ENCODE results near the gene TNIK.

TNIK gene

DNA sequence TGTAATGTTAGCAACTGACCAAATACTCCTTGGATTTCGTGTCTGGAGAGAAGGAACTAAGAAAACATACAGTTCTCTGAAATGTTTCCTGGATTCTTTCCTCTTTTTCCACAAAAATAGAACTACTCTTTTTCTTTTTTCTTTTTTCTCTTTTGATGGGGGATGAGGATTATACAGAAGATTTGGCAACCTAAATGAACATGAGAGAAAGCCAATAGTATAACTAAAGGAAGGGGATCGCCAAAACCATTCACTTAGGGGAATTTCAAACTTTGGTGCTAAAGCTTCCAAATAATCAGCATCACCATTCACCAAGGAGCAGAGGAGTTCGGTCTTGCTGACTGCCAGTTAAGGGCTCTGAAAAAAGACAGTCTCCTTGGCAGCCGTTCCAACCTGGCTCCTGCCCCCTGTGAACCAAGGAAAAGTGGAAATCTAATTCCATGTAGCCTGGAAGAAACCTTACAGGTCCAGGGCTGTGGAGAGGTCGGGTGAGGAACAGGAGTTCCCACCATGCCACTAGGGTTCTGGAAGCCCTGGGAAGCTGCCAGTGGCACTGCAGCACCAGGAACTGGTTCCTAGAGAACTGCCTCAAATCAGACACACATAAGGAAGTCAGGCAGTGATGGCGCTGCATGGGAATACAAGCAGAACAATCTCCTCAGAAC is 176.9 kb downstream of the TNIK start:
- no peak for DNase-seq (ENCODE audit: low read depth in 3 of 3)

DNA sequence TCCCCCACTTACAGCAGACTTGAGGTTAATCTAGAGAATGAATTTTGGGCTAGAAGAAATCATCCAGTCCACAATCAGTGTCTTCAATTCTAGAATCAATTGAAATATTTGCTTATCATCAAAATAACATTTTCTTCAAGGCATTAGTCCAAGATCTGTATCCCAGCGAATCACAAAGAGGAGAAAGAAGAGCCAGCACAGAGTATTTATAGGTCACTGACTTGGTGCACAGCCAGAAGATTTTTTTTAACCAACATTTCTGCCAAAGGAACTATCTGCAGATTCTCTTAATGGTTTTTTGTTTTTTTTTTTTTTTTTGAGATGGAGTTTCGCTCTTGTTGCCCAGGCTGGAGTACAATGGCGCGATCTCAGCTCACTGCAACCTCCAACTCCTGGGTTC is 178.2 kb downstream of the TNIK start:
- no peak for DNase-seq (ENCODE audit: low read depth in 3 of 3)

DNA sequence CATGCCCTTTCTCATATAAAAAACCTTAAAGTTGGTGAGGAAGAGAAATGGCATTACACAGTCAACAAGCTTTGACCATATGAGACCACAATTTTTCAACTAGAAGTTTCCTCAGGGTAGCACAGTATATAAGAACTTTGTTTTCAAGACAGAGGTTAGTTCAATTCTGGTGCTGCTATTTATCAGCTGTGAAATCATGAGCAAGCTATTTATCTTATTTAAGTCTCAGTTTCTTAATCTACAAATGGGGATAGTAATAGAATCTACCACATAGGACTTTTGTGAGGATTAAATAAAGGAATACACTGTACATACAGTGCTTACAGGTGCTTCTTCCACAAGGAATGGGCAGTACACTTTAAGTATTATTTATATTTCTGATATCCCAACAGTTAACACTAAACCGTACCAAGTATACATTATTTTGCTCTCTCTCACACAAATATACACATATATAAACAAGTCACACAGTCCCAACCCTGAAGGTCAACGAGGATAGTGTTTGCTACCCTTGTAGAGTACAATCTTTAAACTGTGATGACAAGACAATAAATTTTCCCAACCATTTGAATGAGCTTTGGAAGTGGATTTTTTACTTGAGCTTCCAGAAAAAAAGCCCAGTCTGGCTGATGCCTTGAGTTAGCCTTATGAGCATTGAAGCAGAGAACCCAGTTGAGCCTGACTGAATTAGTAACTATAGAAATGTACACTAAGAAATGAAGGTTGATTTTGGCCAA is 178.8 kb downstream of the TNIK start:
- DNase-seq (ENCODE audit: low read depth in 3 of 3) = no peak

DNA sequence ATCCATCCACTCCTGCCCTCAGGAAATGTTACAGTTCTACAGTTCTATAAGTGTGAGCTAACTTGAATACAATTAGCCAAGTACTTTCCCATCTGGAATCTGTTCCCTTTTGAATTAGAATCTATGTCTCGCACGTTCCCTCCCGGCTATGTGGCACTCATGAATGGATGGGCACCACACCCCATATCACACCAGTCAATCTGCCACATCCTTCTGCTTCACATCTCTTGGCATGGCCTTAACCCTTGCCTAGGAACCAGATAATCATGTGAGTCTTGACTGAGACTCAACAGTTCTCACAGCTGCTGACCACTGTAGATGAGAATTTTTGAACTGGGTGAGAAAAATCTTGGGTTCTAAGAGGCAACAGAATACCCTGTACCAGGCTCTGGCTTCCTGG is 180.2 kb downstream of the TNIK start:
- DNase-seq (ENCODE audit: low read depth in 3 of 3) = no peak

DNA sequence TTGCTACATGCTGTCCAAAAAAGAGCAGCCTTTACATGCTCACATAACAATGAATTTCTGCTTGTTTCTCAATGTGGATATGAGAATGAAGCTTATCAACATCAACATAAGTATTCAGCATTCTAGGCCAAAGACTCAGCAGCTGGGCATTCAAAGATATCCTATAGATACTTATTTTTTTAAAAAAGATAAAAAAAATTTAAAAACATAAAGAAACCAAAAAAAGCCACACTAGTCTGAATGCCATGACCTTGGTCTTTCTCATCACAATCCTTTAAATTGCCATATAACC is 182.0 kb downstream of the TNIK start:
- DNase-seq (ENCODE audit: low read depth in 3 of 3) = no peak

DNA sequence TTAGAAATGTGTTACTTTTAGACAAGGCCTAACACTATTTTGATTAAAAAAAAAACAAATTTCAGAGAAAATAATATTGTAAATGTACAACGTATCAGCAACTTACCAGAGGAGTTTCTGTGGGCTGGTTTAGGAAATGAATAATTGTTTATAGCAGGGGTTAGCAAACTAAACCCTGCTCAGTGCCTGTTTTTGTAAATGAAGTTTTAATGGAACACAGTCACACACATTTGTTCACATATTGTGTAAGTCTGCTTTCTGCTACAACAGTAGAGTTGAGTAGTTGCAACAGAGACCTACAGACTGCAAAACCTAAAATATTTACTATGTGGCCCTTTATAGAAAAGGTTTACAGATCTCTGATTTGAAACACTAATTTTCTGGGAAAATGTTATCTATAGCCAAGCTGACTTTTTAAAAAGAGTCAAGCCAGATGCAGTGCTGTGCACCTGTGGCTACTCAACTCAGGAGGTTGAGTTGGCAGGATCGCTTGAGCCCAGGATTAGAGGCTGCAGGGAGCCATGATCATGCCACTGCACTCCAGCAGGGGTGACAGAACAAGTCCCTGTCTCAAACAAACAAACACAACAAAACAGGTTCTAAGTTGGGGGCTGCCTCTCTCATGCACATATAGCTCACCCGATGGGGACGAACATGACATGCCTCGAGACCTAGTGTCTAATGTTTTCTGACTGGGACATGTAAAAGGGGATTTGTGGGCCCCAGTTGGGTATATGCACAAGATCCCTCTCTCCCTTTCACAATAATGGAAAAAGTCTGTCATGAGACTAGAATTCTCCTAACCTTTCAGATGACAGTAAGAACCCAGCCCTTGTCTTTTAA is 182.5 kb downstream of the TNIK start:
- no peak for DNase-seq (ENCODE audit: low read depth in 3 of 3)

DNA sequence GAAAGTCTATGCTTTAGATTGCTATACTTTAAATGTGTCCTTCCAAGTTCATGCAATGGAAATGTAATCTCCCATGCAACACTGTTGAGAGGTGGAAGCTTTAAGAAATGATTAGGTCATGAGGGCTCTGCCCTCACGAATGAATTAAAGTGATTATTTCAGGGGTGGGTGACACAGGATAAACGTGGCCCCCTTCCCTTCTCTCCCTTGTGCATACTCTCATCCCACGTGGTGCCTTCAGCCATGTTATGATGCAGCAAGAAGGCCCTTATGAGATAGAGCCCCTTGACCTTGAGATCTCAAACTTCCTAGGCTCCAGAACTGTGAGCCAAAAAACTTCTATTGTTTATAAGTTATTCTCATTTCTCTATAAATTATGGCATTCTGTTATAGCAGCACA is 183.3 kb downstream of the TNIK start:
- DNase-seq (ENCODE audit: low read depth in 3 of 3) = no peak

DNA sequence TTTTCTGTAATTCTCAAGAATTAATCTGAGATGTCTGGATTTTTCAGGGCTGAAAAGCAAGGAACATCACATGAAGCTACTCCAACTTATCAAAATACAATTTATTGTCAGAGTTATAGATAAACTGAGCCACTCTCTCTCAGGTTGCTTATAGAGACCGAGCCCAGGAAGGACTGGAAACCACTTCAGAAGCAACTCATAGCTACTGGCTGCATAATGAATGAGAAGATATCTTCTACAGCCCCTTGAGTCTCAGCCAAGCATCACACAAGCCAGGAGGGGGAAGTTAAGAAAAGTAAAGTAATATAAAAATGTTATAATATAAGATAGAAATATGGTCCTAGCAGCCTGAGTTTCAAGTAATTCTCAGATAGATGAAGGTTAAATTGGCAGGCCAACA is 186.0 kb downstream of the TNIK start:
- no peak for DNase-seq (ENCODE audit: low read depth in 3 of 3)

DNA sequence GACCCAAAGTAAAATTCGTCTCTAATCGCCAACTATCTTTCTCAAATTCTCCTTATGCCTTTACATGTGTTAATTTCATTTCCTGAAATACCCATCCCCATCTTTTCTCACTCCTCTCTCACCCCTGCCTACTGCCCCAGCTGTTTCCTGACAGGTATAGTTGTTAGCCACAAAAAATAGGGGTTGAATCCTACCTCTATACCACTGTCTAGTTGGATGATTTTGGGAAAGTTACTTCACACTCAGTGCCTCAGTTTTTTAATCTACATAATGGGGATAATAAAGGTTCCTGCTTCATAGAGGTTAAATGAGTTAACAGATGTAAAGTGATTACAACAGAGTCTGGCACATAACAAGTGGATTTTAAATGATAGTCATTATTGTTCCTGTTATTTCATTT is 189.7 kb downstream of the TNIK start:
- no peak for DNase-seq (ENCODE audit: low read depth in 3 of 3)

DNA sequence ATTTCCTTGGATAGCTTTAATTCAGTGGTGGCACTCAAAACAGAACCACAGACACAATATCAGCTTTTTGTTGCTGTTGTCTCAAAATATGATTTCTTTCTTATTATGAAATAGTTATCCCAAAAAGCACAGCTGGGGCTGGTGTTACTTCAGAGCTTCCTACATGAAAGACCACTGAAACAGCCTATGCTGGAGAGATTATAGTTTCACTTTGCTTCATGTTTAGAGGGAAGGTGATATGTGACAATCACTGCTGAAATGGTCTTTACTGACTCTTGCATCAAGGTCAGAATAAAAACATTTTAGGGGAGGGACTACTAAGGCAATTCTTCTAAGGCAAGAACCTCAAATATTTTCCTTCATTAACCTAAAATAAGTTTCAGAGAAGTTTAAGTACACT is 190.7 kb downstream of the TNIK start:
- no peak for DNase-seq (ENCODE audit: low read depth in 3 of 3)

DNA sequence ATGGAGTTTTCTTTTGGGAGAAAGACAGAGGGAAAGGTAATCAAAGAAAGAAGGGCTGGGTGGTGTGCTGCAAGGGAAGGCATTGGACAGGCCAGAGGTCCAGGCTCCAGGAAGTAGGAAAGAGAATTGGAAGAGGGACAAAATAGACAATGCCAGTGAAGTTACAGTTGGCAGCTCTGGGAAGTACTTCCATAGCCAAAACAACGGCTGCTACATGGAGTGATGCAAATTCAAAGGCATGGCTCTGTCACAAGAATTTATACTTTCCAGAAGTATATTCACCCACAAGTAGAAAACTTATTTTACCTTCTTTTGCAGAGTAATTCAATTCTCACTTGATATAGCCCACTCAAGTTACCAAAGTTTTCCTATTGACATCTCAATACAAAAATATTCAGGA is 191.5 kb downstream of the TNIK start:
- DNase-seq (ENCODE audit: low read depth in 3 of 3) = no peak

DNA sequence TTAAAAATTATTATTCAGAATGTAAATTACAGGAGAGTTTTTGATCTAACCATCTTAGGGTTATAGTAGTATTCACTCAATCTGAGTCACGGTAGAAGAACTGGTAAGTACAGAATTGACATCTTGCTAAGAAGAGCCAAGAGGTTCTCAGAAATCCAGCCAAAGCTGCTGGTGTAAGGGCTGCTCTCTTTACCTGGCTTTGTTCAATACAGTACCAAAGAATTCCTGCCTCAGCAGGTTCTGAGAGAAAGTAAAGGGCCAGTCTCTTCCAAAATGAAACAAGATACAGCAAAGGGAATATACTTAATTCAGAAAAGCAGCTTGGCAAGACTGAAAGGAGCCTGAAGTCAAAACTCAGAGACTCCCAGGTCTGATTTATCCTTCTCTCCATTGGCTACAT is 193.1 kb downstream of the TNIK start:
- DNase-seq (ENCODE audit: low read depth in 3 of 3) = no peak

DNA sequence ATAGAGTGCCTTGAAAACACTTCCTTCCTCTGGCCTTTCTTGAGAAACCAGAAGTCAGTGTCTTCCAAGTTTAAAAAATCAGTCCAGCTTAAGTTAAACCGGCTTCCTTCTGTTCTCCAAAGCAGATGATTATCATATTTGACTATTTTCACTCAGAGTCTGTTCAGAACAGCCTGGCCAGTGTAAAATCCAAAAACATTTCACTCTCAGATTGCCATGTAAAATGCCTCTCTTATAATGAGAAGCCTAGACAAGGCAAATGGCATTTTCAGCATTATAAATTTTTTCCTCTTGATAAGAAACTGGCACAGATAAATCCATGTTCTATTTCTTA is 193.5 kb downstream of the TNIK start:
- no peak for DNase-seq (ENCODE audit: low read depth in 3 of 3)

DNA sequence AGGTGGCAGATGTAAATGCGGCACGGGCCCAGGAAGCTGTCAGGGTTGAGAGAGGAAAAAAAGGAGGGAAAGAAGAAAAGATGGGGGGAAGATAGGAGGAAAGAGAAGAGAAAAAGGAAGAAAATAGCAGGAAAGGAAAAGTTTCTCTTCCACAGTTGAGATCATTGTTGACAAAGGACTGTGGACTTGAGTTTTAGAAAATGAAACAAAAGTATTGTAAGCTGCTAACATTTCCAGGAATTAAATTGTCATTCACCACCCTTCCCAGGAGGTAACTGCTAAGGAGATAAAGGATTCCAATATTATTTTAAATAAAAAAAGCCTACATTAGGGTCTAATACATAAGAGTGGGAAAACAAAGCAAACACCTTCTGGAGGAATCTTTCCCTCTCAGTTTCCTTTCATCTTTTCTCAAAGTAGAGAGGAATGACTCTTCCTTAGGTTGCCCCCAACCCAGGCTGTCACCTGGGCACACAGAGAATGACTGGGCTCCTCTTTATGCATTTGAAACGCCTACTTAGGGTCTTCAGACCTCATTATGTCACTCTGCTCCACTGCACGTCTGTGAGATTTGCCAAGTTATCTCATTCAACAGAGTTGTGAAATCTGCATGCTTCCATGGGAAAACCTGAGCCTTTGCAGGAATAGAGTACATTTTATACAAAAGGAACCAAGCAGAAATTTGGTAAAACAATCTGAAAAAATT is 194.0 kb downstream of the TNIK start:
- no peak for DNase-seq (ENCODE audit: low read depth in 3 of 3)

DNA sequence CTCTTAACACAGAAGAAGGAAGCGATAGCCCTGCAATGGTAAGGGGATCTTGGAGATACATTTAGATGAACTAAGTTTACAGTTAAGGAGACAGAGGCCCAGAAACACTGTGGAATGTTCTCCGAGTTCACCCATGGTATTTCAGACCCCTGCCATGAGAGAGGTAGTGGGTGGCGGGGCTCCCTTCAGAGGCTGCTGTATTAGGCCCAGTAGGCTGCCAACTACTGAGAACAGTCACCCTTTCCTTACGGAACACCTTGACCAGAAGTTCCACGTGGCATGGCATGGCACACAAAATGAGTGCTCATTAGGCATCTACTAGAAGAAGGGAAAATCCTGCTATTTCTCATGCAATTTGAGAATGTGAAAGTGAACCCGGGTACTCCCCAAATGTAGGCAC is 195.4 kb downstream of the TNIK start:
- DNase-seq (ENCODE audit: low read depth in 3 of 3) = no peak

DNA sequence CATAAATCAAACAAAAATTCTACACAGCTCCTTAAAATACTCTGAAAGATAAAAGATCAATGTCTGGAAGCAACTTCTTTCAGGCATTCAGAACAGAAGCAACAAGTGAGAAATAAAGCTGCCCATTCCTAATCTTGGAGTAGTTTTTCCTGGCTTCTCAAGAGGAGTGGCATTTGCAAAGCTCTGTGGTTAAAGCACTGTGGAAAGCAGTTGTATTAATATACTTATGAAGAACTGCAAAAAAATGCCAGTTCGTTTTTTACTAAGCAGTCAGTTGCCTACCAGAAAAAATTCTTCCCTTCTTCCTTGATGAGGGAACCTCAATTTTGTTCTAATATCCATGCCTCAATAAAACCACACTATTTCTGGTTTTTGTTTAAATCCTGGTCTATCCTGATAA is 197.8 kb downstream of the TNIK start:
- no peak for DNase-seq (ENCODE audit: low read depth in 3 of 3)

DNA sequence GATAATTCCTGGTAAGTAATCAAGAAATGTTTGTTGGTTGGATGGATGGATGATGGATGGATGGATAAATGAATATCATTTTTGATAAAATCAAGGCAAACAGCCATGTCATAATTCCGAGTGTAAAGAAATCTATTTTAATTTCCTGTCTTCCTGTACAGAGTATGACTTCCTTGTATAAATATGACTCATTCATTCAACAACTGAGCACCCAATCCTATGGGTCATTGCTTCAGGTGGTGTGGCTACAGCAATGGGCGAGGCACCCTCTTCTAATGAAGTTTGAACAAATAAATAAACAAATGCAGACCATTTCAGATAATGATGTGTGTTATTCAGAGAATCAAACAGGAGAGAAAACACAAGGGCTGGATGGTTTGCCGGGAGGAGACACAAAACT is 198.7 kb downstream of the TNIK start:
- DNase-seq (ENCODE audit: low read depth in 3 of 3) = no peak

DNA sequence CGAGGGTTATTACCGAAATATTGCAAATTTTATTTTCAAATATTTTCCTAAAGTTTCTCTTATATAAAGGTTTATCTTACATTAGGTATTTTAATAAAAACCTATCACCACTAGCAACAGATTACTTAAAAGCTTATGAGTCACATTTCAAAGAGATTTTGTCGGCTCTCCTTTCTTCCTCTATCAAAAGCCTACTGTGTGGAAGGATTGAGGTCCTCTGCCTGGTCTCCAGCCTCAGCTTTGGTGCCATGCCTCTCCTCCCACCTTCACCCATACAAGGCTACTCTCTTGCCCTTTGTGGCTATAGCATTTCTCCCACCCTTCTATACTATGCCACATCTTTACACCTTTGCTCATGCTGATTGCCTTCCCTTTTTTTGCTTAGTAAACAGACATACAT is 199.3 kb downstream of the TNIK start:
- no peak for DNase-seq (ENCODE audit: low read depth in 3 of 3)

DNA sequence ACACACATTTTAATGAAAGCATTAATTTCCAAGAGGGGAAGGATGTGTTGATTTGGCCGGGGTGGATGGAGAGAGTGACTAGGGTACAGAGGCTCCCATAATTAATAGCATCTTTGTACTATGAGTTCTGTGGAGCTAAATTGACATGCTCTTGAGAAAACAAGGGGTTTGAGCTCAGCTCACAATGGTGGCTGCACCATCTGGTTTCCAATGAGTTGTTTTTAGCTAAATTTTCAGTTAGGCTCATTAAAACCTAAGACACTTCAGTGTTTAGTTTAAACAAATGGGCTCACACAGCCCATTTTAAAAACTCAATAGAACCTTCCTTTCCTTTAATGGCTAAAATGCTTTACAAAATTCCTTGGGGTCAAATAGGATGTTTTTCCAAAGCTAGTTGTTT is 199.7 kb downstream of the TNIK start:
- DNase-seq (ENCODE audit: low read depth in 3 of 3) = no peak

DNA sequence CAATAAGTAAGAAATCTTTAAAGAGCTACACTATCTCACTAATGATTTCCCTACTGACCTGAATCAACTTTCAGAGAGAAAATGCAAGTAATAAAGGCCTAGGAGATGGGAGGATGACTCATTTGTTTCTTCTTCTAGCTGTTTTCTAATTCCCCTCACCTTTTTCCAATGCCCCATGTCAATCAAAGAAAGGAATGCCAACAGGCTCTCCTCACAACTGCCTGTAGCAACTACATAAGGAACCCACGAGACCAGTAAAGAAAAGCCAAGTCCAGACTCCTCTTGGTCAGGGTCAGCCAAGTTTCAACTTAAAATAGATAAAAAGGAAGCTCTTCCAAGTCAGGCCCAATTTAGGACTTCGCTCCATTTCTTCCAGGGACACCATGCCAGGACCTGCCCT is 201.9 kb downstream of the TNIK start:
- no peak for DNase-seq (ENCODE audit: low read depth in 3 of 3)

DNA sequence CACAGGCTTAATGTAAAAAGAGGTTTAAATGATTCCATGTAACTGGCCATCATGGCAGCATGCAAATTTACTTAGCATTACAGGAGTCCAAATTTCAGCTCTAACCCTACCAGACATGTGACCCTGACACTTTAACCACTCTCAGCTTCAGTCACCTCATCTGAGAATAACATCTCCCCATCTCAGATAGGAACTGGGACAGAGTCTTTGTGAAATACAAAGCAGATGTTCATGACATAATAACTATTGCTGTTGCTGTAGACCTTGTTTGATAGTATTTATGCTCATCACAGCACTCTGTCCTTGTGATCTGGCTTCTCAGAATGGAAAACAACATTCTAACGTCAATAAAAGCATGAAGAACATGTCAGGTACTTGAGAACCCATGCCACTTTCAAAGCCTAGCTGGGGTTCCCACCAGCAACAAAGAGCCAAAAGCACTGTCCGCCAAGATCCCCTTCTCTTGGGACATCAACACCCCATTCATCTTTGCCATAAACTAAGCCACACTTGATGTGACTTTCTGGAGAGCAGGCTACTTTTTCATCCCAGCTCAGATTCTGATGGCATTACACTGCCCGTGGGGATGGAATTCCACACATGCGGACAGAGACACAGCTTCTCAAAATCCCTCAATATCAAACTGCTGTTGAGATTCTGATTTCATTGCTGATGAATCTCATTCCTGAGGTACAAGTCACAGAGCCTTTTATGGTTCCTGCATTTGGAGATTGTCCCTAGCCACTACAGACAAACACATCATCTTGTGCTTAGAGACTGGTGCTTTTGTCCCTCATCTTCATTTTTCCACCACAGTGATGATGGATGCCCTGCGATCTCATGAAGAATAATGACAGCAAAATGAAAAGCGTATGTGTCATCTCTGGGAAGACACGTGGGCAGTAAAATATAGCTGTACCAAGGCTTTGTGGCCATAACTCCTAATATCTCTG is 202.7 kb downstream of the TNIK start:
- DNase-seq (ENCODE audit: low read depth in 3 of 3) = no peak

All from stimulated activated CD4-positive, alpha-beta T cell treated with anti-CD3 and anti-CD28 coated beads, TNF-alpha, amount 100 ng/mL, for 4 hours (primary cell).